Measurements from ENCODE around the gene GRIP2. TPM values are rescaled to one million over a fixed set of nuclear protein-coding genes. Genes with fewer than 3 reads are reported as not detected.

The GRIP2 gene
- polyA plus RNA-seq, 3 donors, result not detected

DNA sequence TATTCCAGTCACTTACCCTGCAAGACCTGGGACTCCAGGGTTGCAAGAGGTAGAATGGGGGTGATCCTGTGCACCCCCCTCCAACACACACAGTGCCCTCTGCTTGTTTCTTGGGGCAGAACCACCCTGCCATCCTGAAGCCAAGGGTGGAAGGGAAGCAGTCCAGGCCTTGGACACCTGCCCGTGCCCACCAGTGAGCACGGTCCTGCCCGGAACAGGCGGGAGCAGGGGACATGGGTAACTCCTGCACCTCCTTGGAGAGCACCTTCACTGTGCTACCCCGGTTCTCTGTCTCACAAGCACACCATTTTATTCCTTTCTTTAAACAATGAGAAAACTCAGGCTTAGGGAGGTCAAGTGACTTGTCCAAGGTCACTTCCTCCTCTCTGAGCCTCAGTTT is 80.8 kb downstream of the GRIP2 start:
- Histone ChIP-seq H3K4me1 (ENCODE audit: control insufficient read depth in 1 of 2, insufficient read depth in 2 of 2, low read length in 2 of 2) (no peaks in the 10 kb centered on the region), H3K27me3 (ENCODE audit: control insufficient read depth in 2 of 2, insufficient read depth in 2 of 2, low read length in 2 of 2) (no peaks in the 10 kb centered on the region), H3K79me2 (ENCODE audit: insufficient read depth, low read length) (no peaks in the 10 kb centered on the region), H3K27ac (ENCODE audit: low read depth in 1 of 2, low read length in 2 of 2) (no peak overlapping the region), H2AFZ (ENCODE audit: insufficient read depth, low read depth, low read length, poor library complexity, severe bottlenecking) (no peak overlapping the region), H3K36me3 (replicated peaks in 1 of 2; ENCODE audit: control insufficient read depth in 1 of 2, insufficient read depth in 2 of 2, low read length in 2 of 2) (peaks cover 99 to 100% of the 10 kb centered on the region in 2 donors), H3K9me3 (replicated peaks in 1 of 2; ENCODE audit: control insufficient read depth in 1 of 2, insufficient read depth in 1 of 2, low read length in 2 of 2) (no peaks in the 10 kb centered on the region), H4K20me1 (ENCODE audit: insufficient read depth, low read length) (peaks cover 98% of the 10 kb centered on the region), H3K4me3 (replicated peaks in 1 of 3; ENCODE audit: low read depth in 2 of 3, low read length in 3 of 3) (no peak overlapping the region), H3K9ac (ENCODE audit: insufficient read depth, low read length, poor library complexity, severe bottlenecking) (no peak overlapping the region), H3K4me2 (replicated peaks; ENCODE audit: extremely low read depth, low read length, poor library complexity, severe bottlenecking) (no peak overlapping the region)
- H3K36me3 Mint-ChIP-seq, result peaks cover 93 to 99% of the 10 kb centered on the region in 2 donors
- peaks cover 0 to 2% (median 2%) of the 10 kb centered on the region in 3 donors for H3K27me3 Mint-ChIP-seq (ENCODE audit: low read depth in 3 of 3)
- H3K4me3 Mint-ChIP-seq, result no peak overlapping the region
- H3K9me3 Mint-ChIP-seq, result no peaks in the 10 kb centered on the region
- peak overlapping the region in 1 of 7 donors; percentile 6 for H3K27ac Mint-ChIP-seq
- intact Hi-C loops (cut with micrococcal nuclease), result no loop called here
- no peak for DNase-seq
- H3K4me1 Mint-ChIP-seq, result peaks cover 3% of the 10 kb centered on the region
- WGBS (ENCODE audit: insufficient coverage), result no CpG with 5 or more reads among the region's 5 CpGs
- TF ChIP-seq, protein P1, sequence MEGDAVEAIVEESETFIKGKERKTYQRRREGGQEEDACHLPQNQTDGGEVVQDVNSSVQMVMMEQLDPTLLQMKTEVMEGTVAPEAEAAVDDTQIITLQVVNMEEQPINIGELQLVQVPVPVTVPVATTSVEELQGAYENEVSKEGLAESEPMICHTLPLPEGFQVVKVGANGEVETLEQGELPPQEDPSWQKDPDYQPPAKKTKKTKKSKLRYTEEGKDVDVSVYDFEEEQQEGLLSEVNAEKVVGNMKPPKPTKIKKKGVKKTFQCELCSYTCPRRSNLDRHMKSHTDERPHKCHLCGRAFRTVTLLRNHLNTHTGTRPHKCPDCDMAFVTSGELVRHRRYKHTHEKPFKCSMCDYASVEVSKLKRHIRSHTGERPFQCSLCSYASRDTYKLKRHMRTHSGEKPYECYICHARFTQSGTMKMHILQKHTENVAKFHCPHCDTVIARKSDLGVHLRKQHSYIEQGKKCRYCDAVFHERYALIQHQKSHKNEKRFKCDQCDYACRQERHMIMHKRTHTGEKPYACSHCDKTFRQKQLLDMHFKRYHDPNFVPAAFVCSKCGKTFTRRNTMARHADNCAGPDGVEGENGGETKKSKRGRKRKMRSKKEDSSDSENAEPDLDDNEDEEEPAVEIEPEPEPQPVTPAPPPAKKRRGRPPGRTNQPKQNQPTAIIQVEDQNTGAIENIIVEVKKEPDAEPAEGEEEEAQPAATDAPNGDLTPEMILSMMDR (IDR thresholded peaks at IDR 0.05), result no peak

GRCh38 chr3:14458434-14459275 is 81.5 kb downstream of the GRIP2 start:
- H2AFZ ChIP-seq (ENCODE audit: insufficient read depth, low read depth, low read length, poor library complexity, severe bottlenecking), result no peak overlapping the region
- no peaks in the 10 kb centered on the region for H3K27me3 ChIP-seq (ENCODE audit: control insufficient read depth in 2 of 2, insufficient read depth in 2 of 2, low read length in 2 of 2)
- H3K4me3 ChIP-seq (replicated peaks in 1 of 3; ENCODE audit: low read depth in 2 of 3, low read length in 3 of 3), result no peak overlapping the region
- H3K9ac ChIP-seq (ENCODE audit: insufficient read depth, low read length, poor library complexity, severe bottlenecking), result no peak overlapping the region
- intact Hi-C loops (cut with micrococcal nuclease), result no loop called here
- no peak for DNase-seq
- no peaks in the 10 kb centered on the region for H3K4me1 ChIP-seq (ENCODE audit: control insufficient read depth in 1 of 2, insufficient read depth in 2 of 2, low read length in 2 of 2)
- Mint-ChIP-seq H3K27me3 (ENCODE audit: low read depth in 3 of 3) (peaks cover 0 to 2% (median 2%) of the 10 kb centered on the region in 3 donors), H3K27ac (peak overlapping the region in 1 of 7 donors; percentile 81), H3K9me3 (no peaks in the 10 kb centered on the region), H3K4me3 (no peak overlapping the region), H3K36me3 (peaks cover 95 to 99% of the 10 kb centered on the region in 2 donors), H3K4me1 (peaks cover 8% of the 10 kb centered on the region)
- H3K9me3 ChIP-seq (replicated peaks in 1 of 2; ENCODE audit: control insufficient read depth in 1 of 2, insufficient read depth in 1 of 2, low read length in 2 of 2), result no peaks in the 10 kb centered on the region
- WGBS (ENCODE audit: insufficient coverage), result 96% methylated on average over 4 of the region's 11 CpGs
- no peaks in the 10 kb centered on the region for H3K79me2 ChIP-seq (ENCODE audit: insufficient read depth, low read length)
- H3K36me3 ChIP-seq (replicated peaks in 1 of 2; ENCODE audit: control insufficient read depth in 1 of 2, insufficient read depth in 2 of 2, low read length in 2 of 2), result peaks cover 99 to 100% of the 10 kb centered on the region in 2 donors
- TF ChIP-seq, protein P1 (IDR thresholded peaks at IDR 0.05), result no peak
- H4K20me1 ChIP-seq (ENCODE audit: insufficient read depth, low read length), result peaks cover 98% of the 10 kb centered on the region
- no peak overlapping the region for H3K4me2 ChIP-seq (replicated peaks; ENCODE audit: extremely low read depth, low read length, poor library complexity, severe bottlenecking)
- peak overlapping the region in 1 of 2 donors; percentile 50 for H3K27ac ChIP-seq (ENCODE audit: low read depth in 1 of 2, low read length in 2 of 2)

All from CD14-positive monocyte (primary cell).